Panc1 (cell line): ENCODE data around the gene BEX3. TPM values are rescaled to one million over a fixed set of nuclear protein-coding genes. Genes with fewer than 3 reads are reported as not detected.

ENCODE experiments used
- total RNA-seq: library from RNA; stranded (reverse); gene quantifications from one replicate; pipeline ENCODE4 v1.2.1, GENCODE V29; 2021; ENCODE audit not compliant: unreplicated experiment

The BEX3 gene
- total RNA-seq, 1 experiment from 2014 or later: 59.3 TPM

Other genes with a start within 250 kb of the BEX3 start
- 1.1 TPM for gene BEX4, start 161.4 kb upstream of the BEX3 start, total RNA-seq
- gene TCEAL8, start 121.4 kb upstream of the BEX3 start, total RNA-seq: 13.9 TPM
- not detected for gene TCEAL5, start 99.8 kb upstream of the BEX3 start, total RNA-seq
- 9.1 TPM for gene BEX2, start 65.5 kb upstream of the BEX3 start, total RNA-seq
- not detected for gene TCEAL7, start 46.3 kb upstream of the BEX3 start, total RNA-seq
- 42.6 TPM for gene TCEAL9, start 20.0 kb upstream of the BEX3 start, total RNA-seq
- gene RAB40A, start 143.0 kb downstream of the BEX3 start, total RNA-seq: 0.26 TPM
- 84.1 TPM for gene TCEAL4, start 209.0 kb downstream of the BEX3 start, total RNA-seq
- 23.8 TPM for gene TCEAL3, start 231.4 kb downstream of the BEX3 start, total RNA-seq